K562 (cell line): Measurements from ENCODE around the gene INPP4B. TPM values are rescaled to one million over a fixed set of nuclear protein-coding genes. Genes with fewer than 3 reads are reported as not detected.

Experiments
- ATAC-seq: fragments of 200-7000 bp; cut with Tn5 transposase; 3 replicates; pipeline ENCODE4 v1.9.1; 2020; ENCODE audit warnings: moderate library complexity
- BruUV-seq: library from RNA; stranded (reverse); fragments of 400-500 nt; replicated peaks from 2 replicates; lab custom pipeline; 2021; lab: Mats Ljungman, UMichigan
- CTCF ChIA-PET: fragments of 300-600 bp; formaldehyde crosslinking; extraction: SDS; loops from one replicate; lab custom pipeline; 2021; ENCODE audit warnings: low intra/inter-chr PET ratio; lab: Yijun Ruan, JAX
- POLR2A ChIA-PET: fragments of 300-600, 350-650 bp; sonication (Branson Sonifier 250); formaldehyde crosslinking; extraction: SDS; loops from one replicate; lab custom pipeline; 2021; ENCODE audit warnings: antibody characterized with exemption, inconsistent platforms; lab: Yijun Ruan, JAX
- DNase-seq, 4 experiments: peaks; one replicate each; pipeline versions ENCODE4 v3.0.0 to v3.0.0-alpha.2; 2011 to 2018; ENCODE audit warnings: low spot score in 3 of 4, mixed read lengths in 3 of 4; ENCODE audit errors: extremely low read depth in 1 of 4
- FAIRE-seq: peaks from 2 replicates; lab custom pipeline; 2011; peaks lifted over from hg19 to GRCh38; lab: Jason Lieb, UNC
- H2AFZ ChIP-seq: 2 replicates; pipeline ENCODE4 v1.6.0; 2011; ENCODE audit warnings: low read depth, low read length, control low read depth, inconsistent platforms
- H3K27ac ChIP-seq: fragments of 200-600 bp; 3 replicates; pipeline ENCODE4 v1.8.0; 2011; ENCODE audit warnings: low read depth, mild to moderate bottlenecking, control low read depth, inconsistent platforms, low read length, moderate library complexity, mixed read lengths; ENCODE audit errors: extremely low read depth
- H3K27me3 ChIP-seq, 2 experiments: fragments of 300-600 bp in 1 of 2; 2 replicates in 1 of 2; 3 replicates in 1 of 2; pipeline versions ENCODE4 v1.6.0 to v1.8.0; 2011; ENCODE audit warnings: inconsistent platforms in 2 of 2, low read length in 2 of 2, mild to moderate bottlenecking in 1 of 2, mixed read lengths in 1 of 2, moderate library complexity in 1 of 2; ENCODE audit not compliant: control insufficient read depth in 2 of 2, insufficient read depth in 2 of 2
- H3K36me3 ChIP-seq: fragments of 300-600 bp; 3 replicates; pipeline ENCODE4 v1.8.0; 2011; ENCODE audit warnings: mild to moderate bottlenecking, low read length, inconsistent platforms; ENCODE audit not compliant: control insufficient read depth, insufficient read depth
- H3K4me1 ChIP-seq, 2 experiments: fragments of 200-600 bp in 1 of 2; replicated peaks in 1 of 2; 2 replicates in 1 of 2; 3 replicates in 1 of 2; pipeline versions ENCODE4 v1.5.1 to v1.8.0; 2011; ENCODE audit warnings: inconsistent platforms in 2 of 2, low read length in 2 of 2, mild to moderate bottlenecking in 1 of 2, mixed read lengths in 1 of 2, moderate library complexity in 1 of 2; ENCODE audit not compliant: control insufficient read depth in 2 of 2, insufficient read depth in 2 of 2
- H3K4me2 ChIP-seq: 2 replicates; pipeline ENCODE4 v1.6.1; 2011; ENCODE audit warnings: low read length, control low read depth, inconsistent platforms, mixed read lengths; ENCODE audit not compliant: insufficient read depth
- H3K4me3 ChIP-seq: fragments of 200-600 bp; sonication (generic), shearing (Covaris generic); 2 replicates; pipeline ENCODE4 v1.5.1; 2016; ENCODE audit warnings: control low read depth, inconsistent platforms
- H3K79me2 ChIP-seq: fragments of 200-600 bp; 3 replicates; pipeline ENCODE4 v1.8.0; 2011; ENCODE audit warnings: low read length, inconsistent platforms; ENCODE audit not compliant: control insufficient read depth, insufficient read depth
- H3K9ac ChIP-seq, 2 experiments: 2 replicates each; pipeline versions ENCODE4 v1.6.0 to v1.6.1; 2011; ENCODE audit warnings: low read depth in 2 of 2, low read length in 2 of 2, control low read depth in 1 of 2, inconsistent platforms in 1 of 2, mild to moderate bottlenecking in 1 of 2, mixed read lengths in 1 of 2; ENCODE audit not compliant: insufficient read depth in 1 of 2
- H3K9me1 ChIP-seq: one replicate; pipeline ENCODE4 v1.6.0; 2011; ENCODE audit warnings: inconsistent platforms, mild to moderate bottlenecking, low read length, moderate library complexity; ENCODE audit not compliant: control insufficient read depth, insufficient read depth
- H3K9me3 ChIP-seq: replicated peaks from 2 replicates; pipeline ENCODE4 v1.5.1; 2011; ENCODE audit warnings: low read depth, low read length, inconsistent platforms; ENCODE audit not compliant: control insufficient read depth, insufficient read depth
- H4K20me1 ChIP-seq: replicated peaks from 2 replicates; pipeline ENCODE4 v1.6.1; 2011; ENCODE audit warnings: low read length, inconsistent platforms, mixed read lengths; ENCODE audit not compliant: control insufficient read depth, insufficient read depth
- BACH1 ChIP-seq: fragments of 200-800 bp; sonication (Bioruptor generic); IDR thresholded peaks from 2 replicates; pipeline ENCODE4 v1.6.1; 2016; ENCODE audit warnings: missing genetic modification characterization, missing compliant biosample characterization
- FOXK1 ChIP-seq: sonication (generic); formaldehyde crosslinking; IDR thresholded peaks from 2 replicates; pipeline ENCODE4 v1.8.0; 2022; ENCODE audit warnings: missing genetic modification reagents, mild to moderate bottlenecking, borderline replicate concordance
- HCFC1 ChIP-seq: IDR thresholded peaks from 2 replicates; pipeline ENCODE4 v1.6.1; 2012; ENCODE audit warnings: low read depth, low read length, improper control_type of control experiment
- HMG20B ChIP-seq: fragments of 250-450 bp; sonication (Bioruptor Pico); IDR thresholded peaks from 2 replicates; pipeline ENCODE4 v1.5.0; 2021; ENCODE audit warnings: mild to moderate bottlenecking
- HOXB6 ChIP-seq: fragments of 250-450 bp; sonication (Bioruptor Pico); IDR thresholded peaks from 2 replicates; pipeline ENCODE4 v1.5.1; 2022; ENCODE audit warnings: mild to moderate bottlenecking, borderline replicate concordance
- MAFF ChIP-seq: IDR thresholded peaks from 2 replicates; pipeline ENCODE4 v1.6.1; 2012; ENCODE audit warnings: low read length, improper control_type of control experiment
- NFIX ChIP-seq: fragments of 250-450 bp; sonication (Bioruptor Pico); IDR thresholded peaks from 2 replicates; pipeline ENCODE4 v1.4.0; 2020; ENCODE audit warnings: low read depth, mild to moderate bottlenecking, moderate library complexity
- NRF1 ChIP-seq, 2 experiments: fragments of 450-650 bp; IDR thresholded peaks in 1 of 2; conservative IDR thresholded peaks in 1 of 2; 2 replicates each; pipeline ENCODE4 v1.6.1; 2014; ENCODE audit warnings: mild to moderate bottlenecking in 2 of 2
- SMAD3 ChIP-seq: fragments of 450-650 bp; formaldehyde crosslinking; conservative IDR thresholded peaks from 2 replicates; pipeline ENCODE4 v1.4.0; 2020; ENCODE audit warnings: mild to moderate bottlenecking
- SNRNP70 ChIP-seq: fragments of 200-400 bp; formaldehyde crosslinking; optimal IDR thresholded peaks from 2 replicates; pipeline ENCODE3; 2017; ENCODE audit warnings: low read depth, low read length
- SP1 ChIP-seq: sonication (generic); formaldehyde crosslinking; IDR thresholded peaks from 2 replicates; pipeline ENCODE4 v1.8.1; 2022; ENCODE audit warnings: mild to moderate bottlenecking, missing genetic modification reagents
- SPI1 ChIP-seq: IDR thresholded peaks from 2 replicates; pipeline ENCODE4 v1.6.1; 2011; ENCODE audit warnings: low read depth, low read length, control low read depth, borderline replicate concordance
- STAG1 ChIP-seq: sonication (generic); formaldehyde crosslinking; IDR thresholded peaks from 2 replicates; pipeline ENCODE4 v1.5.0; 2020; ENCODE audit warnings: missing genetic modification reagents, borderline replicate concordance
- ZC3H8 ChIP-seq: fragments of 450-650 bp; IDR thresholded peaks from 2 replicates; pipeline ENCODE4 v1.6.1; 2017
- ZNF197 ChIP-seq: fragments of 200-800 bp; sonication (Bioruptor generic); IDR thresholded peaks from 2 replicates; pipeline ENCODE4 v1.6.1; 2016; ENCODE audit warnings: low read depth, missing genetic modification characterization, missing compliant biosample characterization
- ZNF507 ChIP-seq: conservative IDR thresholded peaks from 2 replicates; pipeline ENCODE4 v1.6.1; 2017; ENCODE audit warnings: missing genetic modification characterization, missing compliant biosample characterization
- in situ Hi-C: fragments of 300-500 bp; cut with MboI; formaldehyde crosslinking; loops from 4 replicates; pipeline ENCODE4 v1.15.0; 2018; ENCODE audit warnings: inconsistent platforms, mixed read lengths
- intact Hi-C: fragments of 100-400 bp; cut with micrococcal nuclease; formaldehyde crosslinking; loops from 2 replicates; pipeline ENCODE4 v1.14.2; 2022
- polyA plus RNA-seq, 8 experiments: library from polyadenylated mRNA; depleted of rRNA in 4 of 8; stranded (reverse) in 5 of 8; unstranded in 3 of 8; fragments of >200 nt; fragmentation: Nextera tagmentation in 2 of 8; fragmentation: Illumina TruSeq in 1 of 8; extraction: Ambion mirVana in 2 of 8; extraction: Trizol in 1 of 8; gene quantifications; 2 replicates each; pipeline versions ENCODE4 v1.2.1 to v1.2.3, GENCODE V29; 2011 to 2014; ENCODE audit warnings: inconsistent platforms in 1 of 8, missing spikeins in 1 of 8
- total RNA-seq, 7 experiments: library from RNA; depleted of rRNA in 6 of 7; stranded (reverse); fragments of >200 nt in 6 of 7; fragmentation: Illumina TruSeq in 2 of 7; extraction: Trizol in 2 of 7; gene quantifications; 2 replicates each; pipeline versions ENCODE4 v1.2.1 to v1.2.3, GENCODE V29; 2011 to 2021; ENCODE audit warnings: low replicate concordance in 1 of 7
- TF ChIP-seq, protein P1 (sequence below): fragments of 450-650 bp; IDR thresholded peaks from 2 replicates; pipeline ENCODE4 v1.6.1; 2016; ENCODE audit warnings: low read depth, mild to moderate bottlenecking, moderate library complexity
- TF ChIP-seq, protein P2 (sequence below): conservative IDR thresholded peaks from 2 replicates; pipeline ENCODE4 v1.6.1; 2011; ENCODE audit warnings: low read depth, mild to moderate bottlenecking, low read length; ENCODE audit not compliant: control insufficient read depth

INPP4B gene
- total and polyA plus RNA-seq, 9 of the 15 experiments (the other 6 are each of a cell fraction or from before 2014, with no cell fraction given), result 0.04 to 0.11 TPM; not detected in 7

DNA sequence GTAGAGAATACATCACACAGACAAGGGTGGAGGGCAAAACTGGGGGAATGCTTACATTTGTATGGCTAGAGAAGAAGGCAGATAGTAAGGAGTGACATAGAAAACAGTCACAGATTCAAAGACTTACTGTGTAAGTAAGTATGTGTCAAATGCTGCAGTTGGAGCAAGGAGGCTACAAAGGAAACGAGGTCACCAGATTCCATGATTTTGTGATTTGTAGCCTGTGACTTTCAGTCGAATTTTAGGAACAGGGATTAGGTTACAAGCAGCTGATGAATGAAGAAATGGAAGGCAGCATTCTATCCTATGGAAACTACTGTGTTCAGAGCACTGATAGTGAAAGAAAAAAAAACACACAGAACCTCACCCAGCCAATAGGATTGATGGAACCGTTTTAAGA, 801.8 kb downstream of the INPP4B start (continued):
- TF ChIP-seq BACH1 (tag) (no peak), NFIX (CRISPR knock-in tag) (no peak), ZC3H8 (no peak), HOXB6 (CRISPR knock-in tag) (no peak)
- TF ChIP-seq, protein P1, sequence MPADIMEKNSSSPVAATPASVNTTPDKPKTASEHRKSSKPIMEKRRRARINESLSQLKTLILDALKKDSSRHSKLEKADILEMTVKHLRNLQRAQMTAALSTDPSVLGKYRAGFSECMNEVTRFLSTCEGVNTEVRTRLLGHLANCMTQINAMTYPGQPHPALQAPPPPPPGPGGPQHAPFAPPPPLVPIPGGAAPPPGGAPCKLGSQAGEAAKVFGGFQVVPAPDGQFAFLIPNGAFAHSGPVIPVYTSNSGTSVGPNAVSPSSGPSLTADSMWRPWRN, result no peak

DNA sequence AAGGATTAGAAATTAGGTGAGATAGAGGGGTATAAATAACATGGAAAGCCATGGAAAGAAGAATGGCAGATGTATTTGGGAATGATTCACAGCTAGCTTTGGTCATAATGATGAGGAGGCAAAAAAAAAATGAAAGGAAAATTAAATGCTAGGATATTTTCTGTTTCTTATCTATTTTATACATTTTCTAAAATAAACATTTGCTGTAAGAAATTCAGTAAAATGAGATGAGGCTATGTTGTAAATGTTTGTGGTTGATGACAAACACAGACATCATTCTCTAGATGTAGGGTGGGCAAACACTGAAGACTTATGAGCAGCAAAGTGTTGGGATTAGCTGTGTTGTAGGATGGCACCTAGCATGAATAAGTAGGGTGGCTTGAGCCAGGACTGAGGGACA, 802.6 kb downstream of the INPP4B start:
- CTCF ChIA-PET, result no interaction called here
- ATAC-seq, result no peak
- BruUV-seq, result no TSS peak
- in situ Hi-C loops, result no loop called here
- H3K27ac ChIP-seq, result no peak overlapping the region
- no peak overlapping the region for H3K4me3 ChIP-seq
- H3K4me2 ChIP-seq, result no peak overlapping the region
- no peak overlapping the region for H2AFZ ChIP-seq
- intact Hi-C loops, result no loop called here
- H3K36me3 ChIP-seq, result no peaks in the 10 kb centered on the region
- no peaks in the 10 kb centered on the region for H4K20me1 ChIP-seq
- DNase-seq, result no peak
- H3K4me1 ChIP-seq, result no peaks in the 10 kb centered on the region
- H3K27me3 ChIP-seq, result no peaks in the 10 kb centered on the region
- no peaks in the 10 kb centered on the region; the same call in none of the 2 replicates for H3K9me3 ChIP-seq
- FAIRE-seq, result no peak
- no peak overlapping the region for H3K9ac ChIP-seq
- POLR2A ChIA-PET, result interaction anchor here (1.0 kb wide), 1 partner anchor 10 kb away, joined by 3 read pairs; no protein-coding TSS in a partner anchor
- H3K79me2 ChIP-seq, result no peaks in the 10 kb centered on the region
- no peaks in the 10 kb centered on the region for H3K9me1 ChIP-seq
- TF ChIP-seq, protein P2, sequence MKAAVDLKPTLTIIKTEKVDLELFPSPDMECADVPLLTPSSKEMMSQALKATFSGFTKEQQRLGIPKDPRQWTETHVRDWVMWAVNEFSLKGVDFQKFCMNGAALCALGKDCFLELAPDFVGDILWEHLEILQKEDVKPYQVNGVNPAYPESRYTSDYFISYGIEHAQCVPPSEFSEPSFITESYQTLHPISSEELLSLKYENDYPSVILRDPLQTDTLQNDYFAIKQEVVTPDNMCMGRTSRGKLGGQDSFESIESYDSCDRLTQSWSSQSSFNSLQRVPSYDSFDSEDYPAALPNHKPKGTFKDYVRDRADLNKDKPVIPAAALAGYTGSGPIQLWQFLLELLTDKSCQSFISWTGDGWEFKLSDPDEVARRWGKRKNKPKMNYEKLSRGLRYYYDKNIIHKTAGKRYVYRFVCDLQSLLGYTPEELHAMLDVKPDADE, result no peak
- TF ChIP-seq HCFC1 (no peak), SNRNP70 (no peak), ZNF507 (tag) (no peak), MAFF (no peak), STAG1 (CRISPR knock-in tag) (no peak), SP1 (no peak), NRF1 (conservative IDR thresholded peaks at IDR 0.05 in 1 of 2, IDR thresholded peaks at IDR 0.05 in 1 of 2) (no peak), SPI1 (no peak), FOXK1 (CRISPR knock-in tag) (no peak), SMAD3 (no peak), HMG20B (CRISPR knock-in tag) (no peak), NFIX (CRISPR knock-in tag) (no peak), ZNF197 (CRISPR knock-in tag) (no peak)
- TF ChIP-seq, all 486 proteins: peak for 0
